ENCODE measurements around the gene BBIP1.

DNA sequence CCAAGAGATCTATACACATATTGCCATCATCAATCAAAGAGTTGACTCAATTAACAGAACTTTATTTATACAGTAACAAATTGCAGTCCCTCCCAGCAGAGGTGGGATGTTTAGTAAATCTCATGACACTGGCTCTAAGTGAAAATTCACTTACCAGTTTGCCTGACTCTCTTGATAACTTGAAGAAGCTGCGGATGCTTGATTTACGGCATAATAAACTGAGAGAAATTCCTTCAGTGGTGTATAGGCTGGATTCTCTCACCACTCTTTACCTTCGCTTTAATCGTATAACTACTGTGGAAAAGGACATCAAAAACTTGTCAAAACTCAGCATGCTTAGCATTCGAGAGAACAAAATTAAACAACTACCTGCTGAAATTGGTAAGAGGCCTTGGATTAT is 45.7 kb upstream of the BBIP1 start:
- TF ChIP-seq, protein P1, sequence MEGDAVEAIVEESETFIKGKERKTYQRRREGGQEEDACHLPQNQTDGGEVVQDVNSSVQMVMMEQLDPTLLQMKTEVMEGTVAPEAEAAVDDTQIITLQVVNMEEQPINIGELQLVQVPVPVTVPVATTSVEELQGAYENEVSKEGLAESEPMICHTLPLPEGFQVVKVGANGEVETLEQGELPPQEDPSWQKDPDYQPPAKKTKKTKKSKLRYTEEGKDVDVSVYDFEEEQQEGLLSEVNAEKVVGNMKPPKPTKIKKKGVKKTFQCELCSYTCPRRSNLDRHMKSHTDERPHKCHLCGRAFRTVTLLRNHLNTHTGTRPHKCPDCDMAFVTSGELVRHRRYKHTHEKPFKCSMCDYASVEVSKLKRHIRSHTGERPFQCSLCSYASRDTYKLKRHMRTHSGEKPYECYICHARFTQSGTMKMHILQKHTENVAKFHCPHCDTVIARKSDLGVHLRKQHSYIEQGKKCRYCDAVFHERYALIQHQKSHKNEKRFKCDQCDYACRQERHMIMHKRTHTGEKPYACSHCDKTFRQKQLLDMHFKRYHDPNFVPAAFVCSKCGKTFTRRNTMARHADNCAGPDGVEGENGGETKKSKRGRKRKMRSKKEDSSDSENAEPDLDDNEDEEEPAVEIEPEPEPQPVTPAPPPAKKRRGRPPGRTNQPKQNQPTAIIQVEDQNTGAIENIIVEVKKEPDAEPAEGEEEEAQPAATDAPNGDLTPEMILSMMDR (IDR thresholded peaks at IDR 0.05; ENCODE audit: low read length), result no peak
- no peak for TF ChIP-seq EZH2 (IDR thresholded peaks at IDR 0.05; ENCODE audit: borderline replicate concordance, low read length)

Measured in OCI-LY1 (cell line).